ENCODE measurements around the gene AVPR2. TPM values are rescaled to one million over a fixed set of nuclear protein-coding genes. Genes with fewer than 3 reads are reported as not detected.
A peak's percentile ranks its signal among the peaks of the same experiment; 100 is the strongest.

Gene AVPR2
- total and polyA plus RNA-seq, 9 of the 15 experiments (the other 6 are each of a cell fraction or from before 2014, with no cell fraction given): not detected

- TF ChIP-seq CHAMP1 (IDR thresholded peaks at IDR 0.05): peak; percentile 86
- TF ChIP-seq CHD2 (IDR thresholded peaks at IDR 0.05; ENCODE audit: low read depth, low read length): no peak
- no peak for TF ChIP-seq ZSCAN32 (CRISPR knock-in tag; IDR thresholded peaks at IDR 0.05)
- no peak for TF ChIP-seq ZNF253 (CRISPR knock-in tag; conservative IDR thresholded peaks at IDR 0.05)
- no peak for TF ChIP-seq MCM5 (IDR thresholded peaks at IDR 0.05; ENCODE audit: low read depth)
- TF ChIP-seq TEAD2 (tag; IDR thresholded peaks at IDR 0.05): peak; percentile 69; the same call in 1 of the 2 replicates
- TF ChIP-seq E4F1 (CRISPR knock-in tag; IDR thresholded peaks at IDR 0.05; ENCODE audit: borderline replicate concordance): no peak
- TF ChIP-seq HMBOX1 (IDR thresholded peaks at IDR 0.05): no peak
- no peak for TF ChIP-seq ZNF354B (CRISPR knock-in tag; IDR thresholded peaks at IDR 0.05)
- no peak for TF ChIP-seq UBTF (IDR thresholded peaks at IDR 0.05; ENCODE audit: borderline replicate concordance in 1 of 2, low read depth in 2 of 2, low read length in 2 of 2)
- no peak for TF ChIP-seq ZBTB12 (CRISPR knock-in tag; IDR thresholded peaks at IDR 0.05)
- no peak for TF ChIP-seq KLF13 (tag; IDR thresholded peaks at IDR 0.05; ENCODE audit: borderline replicate concordance, low read depth)
- TF ChIP-seq CBX3 (IDR thresholded peaks at IDR 0.05; ENCODE audit: borderline replicate concordance in 1 of 2, low read length in 2 of 2): no peak
- peak; percentile 97 for TF ChIP-seq SOX6 (IDR thresholded peaks at IDR 0.05)
- TF ChIP-seq MXI1 (IDR thresholded peaks at IDR 0.05; ENCODE audit: low read depth, low read length): peak; percentile 79; the same call in 1 of the 2 replicates
- no peak for TF ChIP-seq E2F1 (CRISPR knock-in tag; IDR thresholded peaks at IDR 0.05)
These were observed 6.6 kb upstream of the AVPR2 start (continued) for GRCh38 chrX:153897899-153898298.

All from K562 (cell line).